IPS DF 4.7 (cell line): ENCODE data around the gene LRRTM4.

ENCODE experiments used
- DNase-seq: peaks from one replicate; pipeline ENCODE4 v3.0.0-alpha.2; 2013; ENCODE audit warnings: low spot score; ENCODE audit errors: extremely low read depth

Gene LRRTM4

GRCh38 chr2:77005522-77005921 lies 516.7 kb downstream of the LRRTM4 start:
- no peak for DNase-seq

GRCh38 chr2:77001895-77002294 lies 520.3 kb downstream of the LRRTM4 start:
- DNase-seq = no peak

- no peak for DNase-seq
Observed at GRCh38 chr2:76998704-76999103, 523.5 kb downstream of the LRRTM4 start.

GRCh38 chr2:76998152-76998551 lies 524.0 kb downstream of the LRRTM4 start:
- no peak for DNase-seq

GRCh38 chr2:76997296-76997695 lies 524.9 kb downstream of the LRRTM4 start:
- no peak for DNase-seq

- DNase-seq = no peak
Observed at GRCh38 chr2:76985387-76986136, 536.6 kb downstream of the LRRTM4 start.

GRCh38 chr2:76984359-76984758 lies 537.8 kb downstream of the LRRTM4 start:
- no peak for DNase-seq

GRCh38 chr2:76980067-76980787 lies 541.9 kb downstream of the LRRTM4 start:
- no peak for DNase-seq

- DNase-seq = no peak
Observed at GRCh38 chr2:76977846-76978727, 544.1 kb downstream of the LRRTM4 start.

- no peak for DNase-seq
Observed at GRCh38 chr2:76975752-76976151, 546.4 kb downstream of the LRRTM4 start.

GRCh38 chr2:76973610-76974009 lies 548.6 kb downstream of the LRRTM4 start:
- DNase-seq = no peak

- no peak for DNase-seq
Observed at GRCh38 chr2:76965772-76966171, 556.4 kb downstream of the LRRTM4 start.

- peak; percentile 66 for DNase-seq
Observed at GRCh38 chr2:76958749-76959148, 563.4 kb downstream of the LRRTM4 start.

GRCh38 chr2:76953733-76954347 lies 568.3 kb downstream of the LRRTM4 start:
- peak; percentile 92 for DNase-seq

GRCh38 chr2:76946631-76947145 lies 575.5 kb downstream of the LRRTM4 start:
- no peak for DNase-seq

GRCh38 chr2:76940559-76940958 lies 581.6 kb downstream of the LRRTM4 start:
- no peak for DNase-seq

- no peak for DNase-seq
Observed at GRCh38 chr2:76938153-76938552, 584.0 kb downstream of the LRRTM4 start.

- DNase-seq = no peak
Observed at GRCh38 chr2:76932550-76932949, 589.6 kb downstream of the LRRTM4 start.

GRCh38 chr2:76930056-76930744 lies 592.0 kb downstream of the LRRTM4 start:
- no peak for DNase-seq

- no peak for DNase-seq
Observed at GRCh38 chr2:76928026-76928425, 594.1 kb downstream of the LRRTM4 start.

- no peak for DNase-seq
Observed at GRCh38 chr2:76921006-76921405, 601.2 kb downstream of the LRRTM4 start.
